GM23248 (cell line): ENCODE results near the gene MYO3A. TPM values are rescaled to one million over a fixed set of nuclear protein-coding genes. Genes with fewer than 3 reads are reported as not detected.

Experiments used
- DNase-seq: peaks from one replicate; pipeline ENCODE4 v3.0.0-alpha.2; 2015
- H2AFZ ChIP-seq: fragments of 200-600 bp; sonication (generic); 2 replicates; pipeline ENCODE4 v1.6.1; 2016; ENCODE audit warnings: antibody characterized with exemption
- H3F3A ChIP-seq: fragments of 200-600 bp; sonication (generic); 2 replicates; pipeline ENCODE4 v1.6.1; 2016; ENCODE audit warnings: mild to moderate bottlenecking, antibody characterized with exemption, mixed run types; ENCODE audit not compliant: insufficient read depth
- H3K27ac ChIP-seq: fragments of 200-600 bp; sonication (generic); 2 replicates; pipeline ENCODE4 v1.5.1; 2016; ENCODE audit warnings: mild to moderate bottlenecking
- H3K27me3 ChIP-seq: fragments of 200-600 bp; sonication (generic); replicated peaks from 2 replicates; pipeline ENCODE4 v1.6.1; 2016; ENCODE audit warnings: mild to moderate bottlenecking; ENCODE audit not compliant: insufficient read depth
- H3K36me3 ChIP-seq: fragments of 200-600 bp; sonication (generic); 2 replicates; pipeline ENCODE4 v1.6.1; 2016; ENCODE audit warnings: low read depth, mild to moderate bottlenecking
- H3K4me1 ChIP-seq: fragments of 200-600 bp; sonication (generic); 2 replicates; pipeline ENCODE4 v1.6.1; 2016; ENCODE audit warnings: mild to moderate bottlenecking; ENCODE audit not compliant: insufficient read depth
- H3K4me2 ChIP-seq: fragments of 200-600 bp; sonication (generic); one replicate; pipeline ENCODE4 v1.6.1; 2016; ENCODE audit warnings: mild to moderate bottlenecking; ENCODE audit not compliant: unreplicated experiment
- H3K4me3 ChIP-seq: fragments of 200-600 bp; sonication (generic); 2 replicates; pipeline ENCODE4 v1.5.1; 2016; ENCODE audit warnings: mild to moderate bottlenecking
- H3K79me2 ChIP-seq: fragments of 200-600 bp; sonication (generic); 2 replicates; pipeline ENCODE4 v1.6.1; 2016; ENCODE audit warnings: mild to moderate bottlenecking; ENCODE audit not compliant: insufficient read depth
- H3K9ac ChIP-seq: fragments of 200-600 bp; sonication (generic); 2 replicates; pipeline ENCODE4 v1.6.1; 2016; ENCODE audit warnings: mild to moderate bottlenecking
- H3K9me2 ChIP-seq: fragments of 200-600 bp; sonication (generic); 2 replicates; pipeline ENCODE4 v1.6.1; 2016; ENCODE audit warnings: mixed run types, mild to moderate bottlenecking, moderate library complexity; ENCODE audit not compliant: insufficient read depth
- H3K9me3 ChIP-seq: fragments of 200-600 bp; sonication (generic); one replicate; pipeline ENCODE4 v1.6.1; 2017; ENCODE audit warnings: low read depth
- H4K20me1 ChIP-seq: fragments of 200-600 bp; sonication (generic); 2 replicates; pipeline ENCODE4 v1.6.0; 2016; ENCODE audit not compliant: insufficient read depth
- EZH2 ChIP-seq: fragments of 200-600 bp; sonication (generic); IDR thresholded peaks from 2 replicates; pipeline ENCODE4 v1.6.1; 2018; ENCODE audit warnings: antibody characterized with exemption, mild to moderate bottlenecking; ENCODE audit not compliant: insufficient read depth, poor library complexity, severe bottlenecking
- EZH2phosphoT487 ChIP-seq: fragments of 200-600 bp; sonication (generic); IDR thresholded peaks from 2 replicates; pipeline ENCODE4 v1.6.1; 2018; ENCODE audit warnings: antibody characterized with exemption, moderate library complexity, mild to moderate bottlenecking, low read depth; ENCODE audit not compliant: insufficient read depth
- WGBS, 2 experiments: methylation state at CpG; one replicate each; pipeline ENCODE4 v1.1.6; 2015 to 2017; ENCODE audit warnings: low lambda C conversion rate in 2 of 2, low coverage in 1 of 2; ENCODE audit errors: missing lambda C conversion rate in 2 of 2; 5-methylcytosine and 5-hydroxymethylcytosine counted together
- in situ Hi-C: fragments of 300-500 bp; cut with MboI; formaldehyde crosslinking; loops from 2 replicates; pipeline ENCODE4 v1.15.0; 2020
- polyA plus RNA-seq: library from polyadenylated mRNA; unstranded; fragments of >200 nt; fragmentation: Nextera tagmentation; extraction: Ambion mirVana; gene quantifications from 2 replicates; pipeline ENCODE4 v1.2.1, GENCODE V29; 2016
- total RNA-seq: library from RNA; depleted of rRNA; stranded (reverse); fragments of >200 nt; shearing (Covaris generic); gene quantifications from 2 replicates; pipeline ENCODE4 v1.2.3, GENCODE V29; 2014

Gene MYO3A
- total and polyA plus RNA-seq, 2 experiments from 2014 or later = not detected

DNA sequence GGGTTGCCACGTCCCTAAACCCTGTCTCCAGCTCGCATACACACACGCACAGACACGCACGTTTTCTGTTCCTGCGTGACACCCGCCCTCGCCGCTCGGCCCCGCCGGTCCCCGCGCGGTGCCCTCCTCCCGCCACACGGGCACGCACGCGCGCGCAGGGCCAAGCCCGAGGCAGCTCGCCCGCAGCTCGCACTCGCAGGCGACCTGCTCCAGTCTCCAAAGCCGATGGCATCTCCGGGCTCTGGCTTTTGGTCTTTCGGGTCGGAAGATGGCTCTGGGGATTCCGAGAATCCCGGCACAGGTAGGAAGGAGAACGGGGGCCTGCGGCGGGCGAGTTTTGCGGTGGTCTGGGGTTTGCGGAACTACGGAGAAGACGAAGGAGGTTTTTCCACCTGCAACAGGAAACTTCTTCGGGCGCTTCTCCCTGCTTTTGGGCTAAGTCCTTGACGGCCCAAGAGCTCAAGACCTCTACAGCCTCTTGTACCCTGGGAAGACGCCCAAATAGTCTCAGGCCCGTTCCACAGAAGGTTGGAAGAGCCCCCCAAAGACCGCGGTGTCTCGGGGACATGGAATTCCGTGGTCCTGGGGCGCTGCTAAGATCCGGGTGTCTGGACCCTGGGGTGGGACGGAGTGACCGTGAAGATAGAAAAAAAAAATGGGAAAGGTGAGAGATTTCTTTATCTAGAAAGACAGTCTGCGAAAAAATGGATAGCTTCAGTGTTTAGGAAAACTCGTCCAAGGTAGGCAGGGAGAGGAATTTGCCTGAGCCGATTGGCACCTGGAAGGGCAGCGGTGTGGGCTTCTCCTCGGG, 282.8 kb downstream of the MYO3A start, which contains the start of gene GAD2:
Gene GAD2 (plus strand): TSS at position 190 of the 811 bp plus-strand sequence. CDS start 36 bp downstream, at position 226.
- Histone ChIP-seq H3K79me2 (no peaks in the 10 kb centered on the region), H3K4me3 (no peak within 1 kb of the TSS), H3K9me2 (no peaks in the 10 kb centered on the region), H2AFZ (no peak within 1 kb of the TSS), H3K36me3 (no peaks in the 10 kb centered on the region), H3K9ac (no peak within 1 kb of the TSS), H3K4me1 (no peaks in the 10 kb centered on the region), H3K9me3 (no peaks in the 10 kb centered on the region), H3K27me3 (peaks cover 95% of the 10 kb centered on the region), H4K20me1 (no peaks in the 10 kb centered on the region), H3K4me2 (peak within 1 kb of the TSS; percentile 17), H3K27ac (no peak within 1 kb of the TSS), H3F3A (no peaks in the 10 kb centered on the region)
- 5 to 6% methylated on average over 48 to 60 of the region's 60 CpGs for WGBS, 2 experiments
- TF ChIP-seq EZH2 = peak; percentile 56
- peak; percentile 36; the same call in 1 of the 2 replicates for TF ChIP-seq EZH2phosphoT487
- DNase-seq = no peak
- in situ Hi-C loops = no loop called here

DNA sequence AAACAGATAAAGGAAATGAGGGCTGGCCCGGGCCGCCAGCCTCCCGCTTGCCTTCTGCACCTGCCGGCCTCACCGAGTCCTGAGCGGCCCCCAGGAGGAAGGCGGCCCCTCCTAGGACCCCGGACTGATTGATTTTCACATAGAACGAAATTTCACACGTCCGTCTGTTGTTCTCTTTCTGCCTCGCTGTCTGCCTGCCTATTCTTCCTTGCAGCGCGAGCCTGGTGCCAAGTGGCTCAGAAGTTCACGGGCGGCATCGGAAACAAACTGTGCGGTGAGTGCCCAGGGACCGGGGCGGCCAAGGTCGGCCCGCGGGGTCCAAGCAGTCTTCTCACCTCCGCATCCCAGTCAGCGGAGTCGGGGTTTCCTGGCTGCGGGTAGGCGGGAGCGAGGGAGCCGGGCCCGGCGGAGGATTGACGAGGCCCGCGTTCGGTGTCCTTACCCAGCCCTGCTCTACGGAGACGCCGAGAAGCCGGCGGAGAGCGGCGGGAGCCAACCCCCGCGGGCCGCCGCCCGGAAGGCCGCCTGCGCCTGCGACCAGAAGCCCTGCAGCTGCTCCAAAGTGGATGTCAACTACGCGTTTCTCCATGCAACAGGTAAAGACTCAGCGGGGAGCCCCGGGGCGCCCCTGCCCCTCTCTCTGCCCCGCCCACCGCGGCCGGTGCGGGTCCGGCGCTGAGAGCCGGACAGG, 283.5 kb downstream of the MYO3A start:
- H3K9me2 ChIP-seq = no peaks in the 10 kb centered on the region
- H3K4me3 ChIP-seq = no peak overlapping the region
- H3K4me1 ChIP-seq = no peaks in the 10 kb centered on the region
- 4 to 5% methylated on average over 61 of the region's 64 CpGs for WGBS, 2 experiments
- H2AFZ ChIP-seq = no peak overlapping the region
- no peak overlapping the region for H3K27ac ChIP-seq
- H3K9ac ChIP-seq = no peak overlapping the region
- no peaks in the 10 kb centered on the region for H3K9me3 ChIP-seq
- H3K36me3 ChIP-seq = no peaks in the 10 kb centered on the region
- no peaks in the 10 kb centered on the region for H3K79me2 ChIP-seq
- peak; percentile 70 for TF ChIP-seq EZH2
- 0 out of 2 replicates have a peak, but pooled peaks have one; percentile 16 for TF ChIP-seq EZH2phosphoT487
- H3K27me3 ChIP-seq = peaks cover 92% of the 10 kb centered on the region
- H3K4me2 ChIP-seq = no peak overlapping the region
- DNase-seq = peak; percentile 6
- H3F3A ChIP-seq = no peaks in the 10 kb centered on the region
- in situ Hi-C loops = no loop called here
- H4K20me1 ChIP-seq = no peaks in the 10 kb centered on the region

DNA sequence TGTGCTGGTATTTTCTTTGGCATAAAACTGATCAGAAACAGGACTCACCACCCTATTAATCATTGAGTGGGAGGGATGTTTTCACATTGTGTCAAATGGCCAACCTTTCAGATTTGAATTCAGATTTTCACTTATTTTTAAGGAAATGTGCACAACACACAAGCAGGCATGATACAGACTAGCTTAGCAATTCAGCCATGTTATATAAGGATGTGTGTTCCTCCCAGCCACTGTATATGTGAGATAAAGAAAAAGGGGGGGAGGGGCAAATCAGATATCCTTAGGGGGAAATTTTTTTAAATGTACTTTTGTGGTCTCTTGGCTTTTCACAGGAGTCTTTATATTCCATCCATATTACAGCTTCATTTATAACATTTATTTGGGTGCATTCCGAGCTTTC, 285.6 kb downstream of the MYO3A start:
- Histone ChIP-seq H3K79me2 (no peaks in the 10 kb centered on the region), H3K4me2 (no peak overlapping the region), H3K4me3 (no peak overlapping the region), H4K20me1 (no peaks in the 10 kb centered on the region), H3K4me1 (no peaks in the 10 kb centered on the region), H3K9me2 (no peaks in the 10 kb centered on the region), H2AFZ (no peak overlapping the region), H3F3A (no peaks in the 10 kb centered on the region), H3K9me3 (no peaks in the 10 kb centered on the region), H3K27me3 (peaks cover 76% of the 10 kb centered on the region), H3K36me3 (no peaks in the 10 kb centered on the region), H3K27ac (no peak overlapping the region), H3K9ac (no peak overlapping the region)
- TF ChIP-seq EZH2phosphoT487 = no peak
- no peak for TF ChIP-seq EZH2
- in situ Hi-C loops = no loop called here
- DNase-seq = no peak
- 10 to 44% methylated on average over 1 of the region's 1 CpG for WGBS, 2 experiments

DNA sequence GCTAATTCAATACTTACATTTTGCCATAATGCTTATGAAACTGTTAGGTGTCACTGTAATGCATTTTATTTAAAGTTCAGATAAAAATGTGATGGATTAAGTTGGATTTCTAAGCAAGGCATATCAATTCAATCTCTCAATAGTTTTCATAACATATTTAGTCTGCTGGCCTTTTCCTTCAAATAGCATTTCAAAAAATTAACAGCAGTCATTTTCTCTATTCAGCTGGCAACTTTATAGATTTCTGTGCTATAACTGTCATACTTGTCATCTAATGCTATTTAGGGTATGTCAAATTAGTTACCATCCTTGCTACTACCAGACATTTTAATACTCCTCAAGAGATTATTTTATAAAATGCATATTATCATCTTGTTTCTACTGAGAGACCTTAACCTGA, 286.9 kb downstream of the MYO3A start:
- H4K20me1 ChIP-seq = no peaks in the 10 kb centered on the region
- no peak overlapping the region for H3K4me2 ChIP-seq
- H3K79me2 ChIP-seq = no peaks in the 10 kb centered on the region
- no peaks in the 10 kb centered on the region for H3K9me2 ChIP-seq
- peaks cover 64% of the 10 kb centered on the region for H3K27me3 ChIP-seq
- no peak overlapping the region for H2AFZ ChIP-seq
- no peaks in the 10 kb centered on the region for H3K9me3 ChIP-seq
- DNase-seq = no peak
- H3K36me3 ChIP-seq = no peaks in the 10 kb centered on the region
- in situ Hi-C loops = no loop called here
- no peaks in the 10 kb centered on the region for H3F3A ChIP-seq
- no peak for TF ChIP-seq EZH2phosphoT487
- no peak overlapping the region for H3K27ac ChIP-seq
- no peak overlapping the region for H3K4me3 ChIP-seq
- H3K9ac ChIP-seq = no peak overlapping the region
- H3K4me1 ChIP-seq = no peaks in the 10 kb centered on the region
